ENCODE data around the gene PMM1.

- TF ChIP-seq, protein P1, sequence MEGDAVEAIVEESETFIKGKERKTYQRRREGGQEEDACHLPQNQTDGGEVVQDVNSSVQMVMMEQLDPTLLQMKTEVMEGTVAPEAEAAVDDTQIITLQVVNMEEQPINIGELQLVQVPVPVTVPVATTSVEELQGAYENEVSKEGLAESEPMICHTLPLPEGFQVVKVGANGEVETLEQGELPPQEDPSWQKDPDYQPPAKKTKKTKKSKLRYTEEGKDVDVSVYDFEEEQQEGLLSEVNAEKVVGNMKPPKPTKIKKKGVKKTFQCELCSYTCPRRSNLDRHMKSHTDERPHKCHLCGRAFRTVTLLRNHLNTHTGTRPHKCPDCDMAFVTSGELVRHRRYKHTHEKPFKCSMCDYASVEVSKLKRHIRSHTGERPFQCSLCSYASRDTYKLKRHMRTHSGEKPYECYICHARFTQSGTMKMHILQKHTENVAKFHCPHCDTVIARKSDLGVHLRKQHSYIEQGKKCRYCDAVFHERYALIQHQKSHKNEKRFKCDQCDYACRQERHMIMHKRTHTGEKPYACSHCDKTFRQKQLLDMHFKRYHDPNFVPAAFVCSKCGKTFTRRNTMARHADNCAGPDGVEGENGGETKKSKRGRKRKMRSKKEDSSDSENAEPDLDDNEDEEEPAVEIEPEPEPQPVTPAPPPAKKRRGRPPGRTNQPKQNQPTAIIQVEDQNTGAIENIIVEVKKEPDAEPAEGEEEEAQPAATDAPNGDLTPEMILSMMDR (IDR thresholded peaks at IDR 0.05), result no peak
- TF ChIP-seq POLR2A (IDR thresholded peaks at IDR 0.05), result no peak
These were observed 2.3 kb downstream of the PMM1 start for GRCh38 chr22:41587347-41587723.

Measured in thyroid gland (tissue), 4 donors.